A549 (cell line): ENCODE results near the gene NETO2.

ENCODE experiments used
- CTCF ChIP-seq: fragments of >200 bp; sonication (Bioruptor Twin); formaldehyde crosslinking; IDR thresholded peaks from 3 replicates; pipeline ENCODE4 v1.5.1; 2016
- E2F6 ChIP-seq: IDR thresholded peaks from 2 replicates; pipeline ENCODE4 v1.6.1; 2012; ENCODE audit warnings: low read depth, borderline replicate concordance
- EP300 ChIP-seq, 2 experiments: fragments of >200 bp; sonication (Bioruptor Twin); formaldehyde crosslinking; IDR thresholded peaks; 2 replicates in 1 of 2; 3 replicates in 1 of 2; pipeline ENCODE4 v1.6.1; 2016 to 2017
- HES2 ChIP-seq: fragments of >200 bp; sonication (Bioruptor Twin); formaldehyde crosslinking; IDR thresholded peaks from 2 replicates; pipeline ENCODE4 v1.6.1; 2016
- KDM5A ChIP-seq: fragments of 200-600 bp; sonication (generic); IDR thresholded peaks from 2 replicates; pipeline ENCODE4 v1.6.1; 2016; ENCODE audit warnings: antibody characterized with exemption, mild to moderate bottlenecking
- PHF8 ChIP-seq: fragments of 200-600 bp; sonication (generic); IDR thresholded peaks from 2 replicates; pipeline ENCODE4 v1.6.1; 2016; ENCODE audit warnings: low read depth, mild to moderate bottlenecking, antibody characterized with exemption, moderate library complexity, borderline replicate concordance
- RCOR1 ChIP-seq: fragments of 150-350 bp; IDR thresholded peaks from 2 replicates; pipeline ENCODE4 v1.6.1; 2014; ENCODE audit warnings: antibody characterized with exemption, low read length, low read depth

GRCh38 chr16:47061204-47061603 is 82.5 kb downstream of the NETO2 start:
- TF ChIP-seq CTCF: no peak
- TF ChIP-seq KDM5A: no peak
- TF ChIP-seq EP300 (IDR thresholded peaks at IDR 0.05): no peak
- no peak for TF ChIP-seq PHF8
- TF ChIP-seq HES2: no peak
- no peak for TF ChIP-seq E2F6
- TF ChIP-seq RCOR1: no peak
